Endodermal cell (in vitro differentiated cells): Measurements from ENCODE around the gene CCT2. TPM values are rescaled to one million over a fixed set of nuclear protein-coding genes. Genes with fewer than 3 reads are reported as not detected.

Experiments
- DNase-seq: peaks from one replicate; pipeline ENCODE4 v3.0.0-alpha.2; 2017
- H3K27ac ChIP-seq: 2 replicates; pipeline ENCODE4 v1.5.1; 2013; ENCODE audit warnings: mild to moderate bottlenecking, low read depth, low read length, moderate library complexity
- H3K27me3 ChIP-seq: 2 replicates; pipeline ENCODE4 v1.6.1; 2013; ENCODE audit warnings: mild to moderate bottlenecking, low read length, moderate library complexity; ENCODE audit not compliant: insufficient read depth, control insufficient read depth, poor library complexity, severe bottlenecking
- H3K36me3 ChIP-seq: 2 replicates; pipeline ENCODE4 v1.7.0; 2013; ENCODE audit warnings: mild to moderate bottlenecking, low read length, moderate library complexity; ENCODE audit not compliant: control insufficient read depth, insufficient read depth
- H3K4me1 ChIP-seq: one replicate; pipeline ENCODE4 v1.7.0; 2013; ENCODE audit warnings: low read length; ENCODE audit not compliant: control insufficient read depth, insufficient read depth
- H3K4me3 ChIP-seq: 2 replicates; pipeline ENCODE4 v1.5.1; 2013; ENCODE audit warnings: mild to moderate bottlenecking, low read length, moderate library complexity
- H3K9ac ChIP-seq: 2 replicates; pipeline ENCODE4 v1.6.1; 2013; ENCODE audit warnings: mild to moderate bottlenecking, low read length, moderate library complexity; ENCODE audit not compliant: poor library complexity, severe bottlenecking; ENCODE audit errors: extremely low read depth
- H3K9me3 ChIP-seq: 2 replicates; pipeline ENCODE4 v1.6.1; 2013; ENCODE audit warnings: mild to moderate bottlenecking, low read length, moderate library complexity; ENCODE audit not compliant: control insufficient read depth
- H3K27ac Mint-ChIP-seq: 2 replicates; pipeline ENCODE4 v1.8.0; 2020; ENCODE audit warnings: mixed read lengths
- H3K27me3 Mint-ChIP-seq: 2 replicates; pipeline ENCODE4 v1.8.0; 2021; ENCODE audit warnings: mild to moderate bottlenecking, mixed read lengths; ENCODE audit not compliant: insufficient read depth
- H3K36me3 Mint-ChIP-seq: 2 replicates; pipeline ENCODE4 v1.8.0; 2020; ENCODE audit warnings: low read depth, mixed read lengths
- H3K4me1 Mint-ChIP-seq: 2 replicates; pipeline ENCODE4 v1.8.0; 2020; ENCODE audit warnings: mixed read lengths
- H3K4me3 Mint-ChIP-seq: 2 replicates; pipeline ENCODE4 v1.8.0; 2020; ENCODE audit warnings: mild to moderate bottlenecking, moderate library complexity, mixed read lengths
- H3K9me3 Mint-ChIP-seq: 2 replicates; pipeline ENCODE4 v1.8.0; 2020; ENCODE audit warnings: mild to moderate bottlenecking, mixed read lengths
- WGBS, 2 experiments: methylation state at CpG; one replicate each; pipeline versions ENCODE4 v1.1.5 to v1.1.7; 2013; ENCODE audit warnings: missing lambda C conversion rate in 2 of 2, mixed read lengths in 1 of 2; ENCODE audit not compliant: insufficient coverage in 1 of 2, insufficient read length in 1 of 2; 5-methylcytosine and 5-hydroxymethylcytosine counted together
- total RNA-seq, 2 donors: library from RNA; stranded (reverse); fragmentation: NEBNext Ultra II Directional in 1 of 2; extraction: Animal tissue kit (Norgen Biotek cat#: 25700) in 1 of 2; gene quantifications; 2 replicates in 1 of 2; 3 replicates in 1 of 2; pipeline ENCODE4 v1.2.1, GENCODE V29; 2021
- TF ChIP-seq, protein P1 (sequence below): fragments of 200-600 bp; sonication (generic); conservative IDR thresholded peaks from 2 replicates; pipeline ENCODE4 v1.5.0; 2021; ENCODE audit warnings: antibody characterized with exemption, mild to moderate bottlenecking

The CCT2 gene
- total RNA-seq, 2 donors from 2014 or later = 284 to 319 TPM

DNA sequence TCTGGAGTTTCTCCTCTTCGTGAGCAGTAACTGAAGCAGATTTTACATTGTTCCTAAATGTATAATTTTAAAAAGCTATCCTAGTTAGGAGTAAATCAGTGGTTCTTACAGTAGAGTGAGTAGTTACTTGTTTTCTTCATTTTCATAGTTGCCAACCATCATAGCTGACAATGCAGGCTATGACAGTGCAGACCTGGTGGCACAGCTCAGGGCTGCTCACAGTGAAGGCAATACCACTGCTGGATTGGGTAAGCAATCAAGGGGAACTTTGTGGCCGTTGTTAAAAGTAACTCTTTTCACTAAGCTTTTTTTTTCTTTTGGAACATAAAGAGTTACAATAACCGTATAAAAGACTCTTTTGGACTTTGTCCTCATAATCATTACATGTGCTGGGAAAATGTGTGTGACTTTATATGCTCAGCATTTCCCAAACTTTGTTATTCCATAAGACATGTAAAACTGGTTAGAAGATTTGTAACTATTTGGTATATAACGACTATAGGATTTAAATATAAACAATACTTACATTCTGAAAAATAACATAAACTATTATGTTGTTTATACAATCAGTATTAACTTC, 13.0 kb downstream of the CCT2 start:
- Histone ChIP-seq H3K9ac (no peak overlapping the region), H3K27me3 (no peaks in the 10 kb centered on the region), H3K27ac (no peak overlapping the region), H3K36me3 (peaks cover 100% of the 10 kb centered on the region), H3K4me3 (no peak overlapping the region), H3K9me3 (peaks cover 2% of the 10 kb centered on the region), H3K4me1 (no peaks in the 10 kb centered on the region)
- DNase-seq = no peak
- no peak overlapping the region for H3K27ac Mint-ChIP-seq
- H3K27me3 Mint-ChIP-seq = no peaks in the 10 kb centered on the region
- no peaks in the 10 kb centered on the region for H3K4me1 Mint-ChIP-seq
- TF ChIP-seq, protein P1, sequence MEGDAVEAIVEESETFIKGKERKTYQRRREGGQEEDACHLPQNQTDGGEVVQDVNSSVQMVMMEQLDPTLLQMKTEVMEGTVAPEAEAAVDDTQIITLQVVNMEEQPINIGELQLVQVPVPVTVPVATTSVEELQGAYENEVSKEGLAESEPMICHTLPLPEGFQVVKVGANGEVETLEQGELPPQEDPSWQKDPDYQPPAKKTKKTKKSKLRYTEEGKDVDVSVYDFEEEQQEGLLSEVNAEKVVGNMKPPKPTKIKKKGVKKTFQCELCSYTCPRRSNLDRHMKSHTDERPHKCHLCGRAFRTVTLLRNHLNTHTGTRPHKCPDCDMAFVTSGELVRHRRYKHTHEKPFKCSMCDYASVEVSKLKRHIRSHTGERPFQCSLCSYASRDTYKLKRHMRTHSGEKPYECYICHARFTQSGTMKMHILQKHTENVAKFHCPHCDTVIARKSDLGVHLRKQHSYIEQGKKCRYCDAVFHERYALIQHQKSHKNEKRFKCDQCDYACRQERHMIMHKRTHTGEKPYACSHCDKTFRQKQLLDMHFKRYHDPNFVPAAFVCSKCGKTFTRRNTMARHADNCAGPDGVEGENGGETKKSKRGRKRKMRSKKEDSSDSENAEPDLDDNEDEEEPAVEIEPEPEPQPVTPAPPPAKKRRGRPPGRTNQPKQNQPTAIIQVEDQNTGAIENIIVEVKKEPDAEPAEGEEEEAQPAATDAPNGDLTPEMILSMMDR = no peak
- no peak overlapping the region for H3K4me3 Mint-ChIP-seq
- H3K9me3 Mint-ChIP-seq = peaks cover 1% of the 10 kb centered on the region
- peaks cover 86% of the 10 kb centered on the region for H3K36me3 Mint-ChIP-seq
- WGBS, 2 experiments = 95 to 100% methylated on average over 1 to 3 of the region's 4 CpGs

DNA sequence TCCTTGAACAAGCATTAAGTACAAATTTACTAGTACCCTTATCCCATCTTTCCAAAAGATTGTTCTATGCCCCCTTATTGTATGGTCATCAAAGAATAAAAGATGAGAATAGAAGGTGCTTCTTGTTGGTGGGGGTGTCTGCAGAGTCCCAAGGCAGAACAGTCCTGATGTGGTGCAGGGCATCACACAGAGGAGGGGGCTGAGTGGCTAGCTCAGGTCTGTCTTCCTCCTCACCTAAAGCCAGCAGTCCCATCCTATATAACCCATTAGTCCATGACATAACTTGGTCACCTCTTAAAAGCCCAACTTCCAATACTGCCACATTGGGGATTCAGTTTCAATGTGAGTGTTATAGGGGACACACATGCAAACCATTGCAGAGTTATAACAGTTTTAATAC, 15.5 kb downstream of the CCT2 start:
- Histone ChIP-seq H3K4me3 (no peak overlapping the region), H3K9me3 (peaks cover 5% of the 10 kb centered on the region), H3K27ac (no peak overlapping the region), H3K36me3 (peaks cover 77% of the 10 kb centered on the region), H3K9ac (no peak overlapping the region), H3K4me1 (no peaks in the 10 kb centered on the region), H3K27me3 (no peaks in the 10 kb centered on the region)
- Mint-ChIP-seq H3K36me3 (peaks cover 68% of the 10 kb centered on the region), H3K9me3 (peaks cover 4% of the 10 kb centered on the region), H3K4me3 (no peak overlapping the region), H3K27ac (no peak overlapping the region), H3K4me1 (no peaks in the 10 kb centered on the region), H3K27me3 (no peaks in the 10 kb centered on the region)
- TF ChIP-seq, protein P1 = no peak
- no peak for DNase-seq

DNA sequence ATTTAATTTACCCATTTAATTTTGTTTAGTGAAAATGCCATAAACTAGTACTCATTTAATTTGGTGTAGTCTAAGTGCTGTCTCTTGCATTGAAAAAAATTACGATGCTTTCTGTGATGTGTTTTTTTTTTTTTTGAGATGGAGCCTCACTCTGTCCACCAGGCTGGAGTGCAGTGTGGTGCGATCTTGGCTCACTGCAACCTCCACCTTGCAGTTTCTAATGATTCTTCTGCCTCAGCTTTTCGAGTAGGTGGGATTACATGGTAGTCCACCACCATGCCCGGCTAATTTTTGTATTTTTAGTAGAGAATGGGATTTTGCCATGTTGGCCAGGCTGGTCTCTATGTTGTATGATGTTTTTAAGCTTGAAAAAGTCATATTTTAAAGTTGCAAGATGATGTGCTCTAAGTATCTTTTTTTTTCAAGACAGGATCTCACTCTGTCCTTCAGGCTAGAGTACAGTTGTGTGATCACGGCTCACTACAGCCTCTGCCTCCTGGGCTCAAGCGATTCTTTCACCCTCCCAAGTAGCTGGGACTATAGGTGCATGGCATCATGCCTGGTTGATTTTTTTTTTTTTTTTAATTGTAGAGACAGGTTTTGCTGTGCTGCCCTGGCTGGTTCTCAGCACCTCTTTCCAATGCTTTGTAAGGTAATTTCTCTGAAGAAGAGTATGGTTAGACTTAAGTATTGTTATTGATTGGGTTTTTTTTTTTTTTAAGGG, 16.9 kb downstream of the CCT2 start:
- H3K9me3 Mint-ChIP-seq = peaks cover 4% of the 10 kb centered on the region
- H3K4me3 ChIP-seq = no peak overlapping the region
- H3K27ac Mint-ChIP-seq = no peak overlapping the region
- no peak overlapping the region for H3K4me3 Mint-ChIP-seq
- H3K27ac ChIP-seq = no peak overlapping the region
- H3K36me3 ChIP-seq = peaks cover 64% of the 10 kb centered on the region
- no peaks in the 10 kb centered on the region for H3K27me3 Mint-ChIP-seq
- H3K4me1 Mint-ChIP-seq = no peaks in the 10 kb centered on the region
- peaks cover 5% of the 10 kb centered on the region for H3K9me3 ChIP-seq
- TF ChIP-seq, protein P1 = no peak
- H3K27me3 ChIP-seq = no peaks in the 10 kb centered on the region
- WGBS, 2 experiments = 93 to 95% methylated on average over 2 to 6 of the region's 6 CpGs
- no peak overlapping the region for H3K9ac ChIP-seq
- DNase-seq = no peak
- H3K4me1 ChIP-seq = no peaks in the 10 kb centered on the region
- H3K36me3 Mint-ChIP-seq = peaks cover 56% of the 10 kb centered on the region
